ENCODE data around the gene STIM2.

The STIM2 gene

DNA sequence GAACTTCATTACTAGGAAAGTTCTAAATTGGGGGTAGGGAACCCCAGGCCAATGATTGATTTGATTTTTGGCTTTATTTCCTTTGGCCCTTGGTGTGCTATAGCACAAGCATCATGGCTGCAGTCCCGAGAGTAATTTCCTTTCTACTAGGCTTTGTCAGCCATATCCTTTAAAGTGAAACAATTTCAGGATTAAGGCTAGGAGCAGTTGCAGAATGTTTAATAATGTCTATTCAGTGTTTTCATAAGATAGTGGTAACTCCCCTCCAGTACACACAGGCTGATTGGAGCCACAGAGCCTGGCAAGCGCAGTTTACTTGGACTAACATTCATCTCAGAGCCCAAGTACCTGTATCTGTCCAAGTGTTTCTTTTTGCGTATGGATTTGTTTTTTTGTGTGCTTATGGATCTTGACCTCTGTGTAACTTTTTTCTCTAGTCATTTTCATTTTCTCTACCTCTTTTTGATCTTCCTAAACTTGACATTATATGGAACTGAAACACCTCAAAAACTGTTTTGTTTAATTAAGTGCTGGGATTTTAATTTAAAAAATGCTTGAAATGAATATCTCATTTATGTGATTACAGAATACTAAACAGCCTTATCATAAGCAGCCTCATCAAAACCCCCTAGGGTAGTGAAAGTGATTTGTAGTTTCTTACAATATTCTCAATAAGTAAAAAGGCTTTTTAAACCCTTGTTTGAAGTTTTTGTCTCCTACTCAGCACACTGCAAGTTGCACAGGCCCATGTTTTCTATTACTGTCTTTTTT is 7.5 kb downstream of the STIM2 start:
- H3K9ac ChIP-seq (ENCODE audit: low read length in 2 of 2) = no peak overlapping the region
- no peaks in the 10 kb centered on the region for H3K36me3 ChIP-seq (ENCODE audit: control insufficient read depth in 2 of 2, insufficient read depth in 2 of 2, low read length in 2 of 2)

DNA sequence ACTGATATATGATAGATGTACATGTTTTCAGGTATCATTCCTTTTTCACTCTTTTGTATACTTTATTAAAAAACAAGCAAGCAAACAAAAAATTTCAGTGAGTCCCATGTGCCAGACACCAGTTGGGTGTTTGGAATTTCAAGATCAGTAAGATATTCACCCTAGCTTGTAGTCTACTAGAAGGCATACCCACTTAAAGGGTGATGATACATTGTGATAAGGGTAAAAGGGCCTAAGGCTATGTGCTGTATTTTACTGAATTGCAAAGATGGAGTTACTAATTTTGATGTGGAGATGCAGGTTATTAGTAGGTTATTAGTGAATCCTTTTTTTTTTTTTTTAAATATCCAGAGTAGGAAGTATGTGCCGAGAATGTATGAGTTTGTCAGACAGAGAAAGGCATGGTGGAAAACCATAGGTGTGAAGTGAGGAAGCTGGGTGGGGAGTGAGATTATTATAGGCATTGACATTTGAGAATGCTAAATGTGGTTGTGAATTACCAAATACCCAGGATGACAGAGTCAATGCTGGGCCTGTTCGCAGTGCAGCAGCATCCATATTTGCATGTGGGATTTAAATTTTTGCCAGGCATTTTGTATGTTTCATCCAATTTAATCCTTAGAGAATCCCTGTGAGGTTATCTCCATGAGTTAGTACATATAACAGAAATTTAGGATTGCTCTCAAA is 10.1 kb downstream of the STIM2 start:
- Histone ChIP-seq H3K27me3 (ENCODE audit: control insufficient read depth in 1 of 2, insufficient read depth in 2 of 2, low read length in 2 of 2) (no peaks in the 10 kb centered on the region), H3K36me3 (ENCODE audit: control insufficient read depth in 2 of 2, insufficient read depth in 2 of 2, low read length in 2 of 2) (no peaks in the 10 kb centered on the region), H3K9ac (ENCODE audit: low read length in 2 of 2) (no peak overlapping the region), H3K4me1 (ENCODE audit: control insufficient read depth, insufficient read depth, low read length) (no peaks in the 10 kb centered on the region), H3K27ac (ENCODE audit: low read length) (no peak overlapping the region), H3K4me3 (ENCODE audit: low read length in 2 of 2) (no peak overlapping the region), H3K9me3 (ENCODE audit: control insufficient read depth in 2 of 2, low read length in 2 of 2) (no peaks in the 10 kb centered on the region)

More for the DNA sequence above, 7.5 kb downstream of the STIM2 start:
- no peak overlapping the region for H3K4me3 ChIP-seq (ENCODE audit: low read length in 2 of 2)
- no peaks in the 10 kb centered on the region for H3K4me1 ChIP-seq (ENCODE audit: control insufficient read depth, insufficient read depth, low read length)
- no peaks in the 10 kb centered on the region for H3K27me3 ChIP-seq (ENCODE audit: control insufficient read depth in 1 of 2, insufficient read depth in 2 of 2, low read length in 2 of 2)
- H3K27ac ChIP-seq (ENCODE audit: low read length) = no peak overlapping the region
- no peaks in the 10 kb centered on the region for H3K9me3 ChIP-seq (ENCODE audit: control insufficient read depth in 2 of 2, low read length in 2 of 2)

DNA sequence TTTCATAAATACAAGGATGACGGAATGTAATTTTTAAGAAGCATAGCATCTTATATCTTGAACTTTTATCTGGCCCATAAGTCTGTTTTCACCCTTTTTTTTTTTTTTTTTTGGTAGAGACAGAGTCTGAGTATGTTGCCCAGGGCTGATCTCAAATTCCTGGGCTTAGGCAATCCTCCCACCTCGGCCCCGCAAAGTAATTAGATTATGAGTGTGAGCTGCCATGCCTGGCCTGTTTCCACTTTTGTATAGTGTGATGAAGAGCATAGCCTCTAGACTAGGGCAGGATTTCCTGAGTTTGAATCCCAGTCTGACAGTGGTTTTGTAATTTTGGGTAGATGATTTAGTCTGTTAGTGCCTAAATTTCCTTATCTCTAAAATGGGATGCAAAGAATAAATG is 11.0 kb downstream of the STIM2 start:
- H3K27ac ChIP-seq (ENCODE audit: low read length) = no peak overlapping the region
- no peak overlapping the region for H3K9ac ChIP-seq (ENCODE audit: low read length in 2 of 2)
- no peaks in the 10 kb centered on the region for H3K27me3 ChIP-seq (ENCODE audit: control insufficient read depth in 1 of 2, insufficient read depth in 2 of 2, low read length in 2 of 2)
- H3K4me1 ChIP-seq (ENCODE audit: control insufficient read depth, insufficient read depth, low read length) = no peaks in the 10 kb centered on the region
- no peaks in the 10 kb centered on the region for H3K36me3 ChIP-seq (ENCODE audit: control insufficient read depth in 2 of 2, insufficient read depth in 2 of 2, low read length in 2 of 2)
- no peak overlapping the region for H3K4me3 ChIP-seq (ENCODE audit: low read length in 2 of 2)
- H3K9me3 ChIP-seq (ENCODE audit: control insufficient read depth in 2 of 2, low read length in 2 of 2) = no peaks in the 10 kb centered on the region

DNA sequence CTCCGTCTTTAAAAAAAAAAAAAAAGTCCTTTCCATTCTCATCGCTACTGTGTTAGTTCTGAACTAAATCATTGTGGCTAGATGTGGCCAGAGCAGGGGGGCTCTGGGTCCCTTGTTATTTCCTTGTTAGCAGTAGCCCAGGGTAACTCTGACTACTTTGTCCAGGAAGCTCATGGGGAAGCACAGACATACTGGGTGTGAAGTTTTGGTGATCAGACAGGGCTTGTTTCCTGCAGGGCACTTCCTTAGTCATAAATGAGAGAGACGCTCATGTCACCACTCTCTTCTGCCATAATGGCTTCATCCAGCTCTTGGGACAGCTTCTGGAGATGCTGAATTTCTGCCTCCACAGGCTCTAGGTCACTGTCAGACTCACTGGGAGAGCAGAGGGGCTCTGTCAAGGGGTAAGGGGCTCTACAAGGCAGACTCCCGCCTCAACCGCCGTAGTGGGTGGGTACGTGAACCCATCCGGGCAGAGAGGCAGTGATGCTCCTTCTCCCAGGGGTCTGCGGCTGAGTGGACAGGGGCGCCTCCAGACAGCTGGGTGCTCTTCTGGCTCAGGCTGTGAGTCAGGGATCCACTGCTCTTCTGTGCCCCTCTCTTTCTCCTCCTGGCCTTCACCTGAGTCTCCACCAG is 12.9 kb downstream of the STIM2 start:
- H3K4me3 ChIP-seq (ENCODE audit: low read length in 2 of 2) = no peak overlapping the region
- no peak overlapping the region for H3K9ac ChIP-seq (ENCODE audit: low read length in 2 of 2)
- no peaks in the 10 kb centered on the region for H3K27me3 ChIP-seq (ENCODE audit: control insufficient read depth in 1 of 2, insufficient read depth in 2 of 2, low read length in 2 of 2)
- no peaks in the 10 kb centered on the region for H3K9me3 ChIP-seq (ENCODE audit: control insufficient read depth in 2 of 2, low read length in 2 of 2)
- H3K27ac ChIP-seq (ENCODE audit: low read length) = no peak overlapping the region
- no peaks in the 10 kb centered on the region for H3K36me3 ChIP-seq (ENCODE audit: control insufficient read depth in 2 of 2, insufficient read depth in 2 of 2, low read length in 2 of 2)
- no peaks in the 10 kb centered on the region for H3K4me1 ChIP-seq (ENCODE audit: control insufficient read depth, insufficient read depth, low read length)

DNA sequence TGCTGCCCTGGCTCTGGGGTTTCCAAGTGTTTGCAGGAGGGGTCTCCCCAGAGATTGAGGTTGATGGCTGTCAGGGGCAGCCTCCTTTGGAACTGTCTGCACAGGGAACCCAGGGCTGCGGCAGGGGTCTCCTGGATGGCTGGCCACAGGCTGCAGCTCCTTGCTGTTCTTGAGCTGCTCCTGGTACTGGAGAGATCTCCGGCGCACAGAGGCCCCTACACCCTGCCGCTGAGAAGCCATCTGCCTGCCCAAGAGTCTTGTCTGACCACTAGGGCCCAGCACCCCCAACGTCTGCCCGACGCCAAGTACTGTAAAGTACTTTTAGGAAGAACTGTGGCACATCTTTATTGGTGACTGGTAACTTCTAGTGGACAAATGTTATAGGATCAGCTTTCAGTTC is 13.5 kb downstream of the STIM2 start:
- no peak overlapping the region for H3K27ac ChIP-seq (ENCODE audit: low read length)
- H3K36me3 ChIP-seq (ENCODE audit: control insufficient read depth in 2 of 2, insufficient read depth in 2 of 2, low read length in 2 of 2) = no peaks in the 10 kb centered on the region
- no peaks in the 10 kb centered on the region for H3K27me3 ChIP-seq (ENCODE audit: control insufficient read depth in 1 of 2, insufficient read depth in 2 of 2, low read length in 2 of 2)
- no peak overlapping the region for H3K4me3 ChIP-seq (ENCODE audit: low read length in 2 of 2)
- no peak overlapping the region for H3K9ac ChIP-seq (ENCODE audit: low read length in 2 of 2)
- no peaks in the 10 kb centered on the region for H3K9me3 ChIP-seq (ENCODE audit: control insufficient read depth in 2 of 2, low read length in 2 of 2)
- H3K4me1 ChIP-seq (ENCODE audit: control insufficient read depth, insufficient read depth, low read length) = no peaks in the 10 kb centered on the region

DNA sequence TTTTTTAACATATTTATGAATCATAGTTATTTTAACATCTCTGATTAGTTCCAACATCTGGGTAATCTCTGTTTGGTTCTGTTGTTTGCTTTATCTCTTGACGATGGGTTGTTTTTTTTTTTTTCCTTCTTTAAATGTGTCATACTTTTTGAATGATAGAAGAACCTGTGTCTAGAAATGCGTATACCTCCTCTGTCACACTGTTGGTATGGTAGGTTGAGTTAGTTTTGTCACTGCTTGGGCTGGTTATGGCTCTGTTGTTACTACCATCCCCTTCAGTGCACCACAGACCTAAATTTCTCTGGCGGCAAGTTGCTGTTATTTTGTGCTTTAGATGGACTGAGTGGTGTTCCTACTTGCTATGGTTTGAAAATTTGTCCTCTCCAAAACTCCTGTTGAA is 16.8 kb downstream of the STIM2 start:
- no peaks in the 10 kb centered on the region for H3K9me3 ChIP-seq (ENCODE audit: control insufficient read depth in 2 of 2, low read length in 2 of 2)
- H3K4me3 ChIP-seq (ENCODE audit: low read length in 2 of 2) = no peak overlapping the region
- no peaks in the 10 kb centered on the region for H3K27me3 ChIP-seq (ENCODE audit: control insufficient read depth in 1 of 2, insufficient read depth in 2 of 2, low read length in 2 of 2)
- H3K4me1 ChIP-seq (ENCODE audit: control insufficient read depth, insufficient read depth, low read length) = no peaks in the 10 kb centered on the region
- no peak overlapping the region for H3K27ac ChIP-seq (ENCODE audit: low read length)
- H3K9ac ChIP-seq (ENCODE audit: low read length in 2 of 2) = no peak overlapping the region
- H3K36me3 ChIP-seq (ENCODE audit: control insufficient read depth in 2 of 2, insufficient read depth in 2 of 2, low read length in 2 of 2) = no peaks in the 10 kb centered on the region

DNA sequence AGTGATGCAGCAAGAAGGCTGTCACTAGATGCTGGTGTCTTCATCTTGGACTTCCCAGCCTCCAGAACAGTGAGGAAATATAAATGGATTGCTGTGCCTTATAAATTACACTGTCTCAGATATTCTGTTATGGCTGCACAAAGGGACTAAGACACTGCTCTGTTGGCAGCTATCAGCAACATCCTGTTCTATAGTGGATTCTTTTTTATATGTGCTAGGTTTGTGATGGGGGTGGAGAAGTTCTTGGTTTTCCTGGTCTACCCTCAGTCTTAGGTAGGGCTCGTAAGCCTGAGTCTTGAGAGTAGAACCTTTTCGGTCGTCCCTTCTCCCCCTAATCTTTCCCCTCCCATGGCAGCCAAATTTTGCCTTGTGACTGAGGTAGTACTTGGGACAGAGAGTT is 17.3 kb downstream of the STIM2 start:
- no peaks in the 10 kb centered on the region for H3K36me3 ChIP-seq (ENCODE audit: control insufficient read depth in 2 of 2, insufficient read depth in 2 of 2, low read length in 2 of 2)
- no peak overlapping the region for H3K27ac ChIP-seq (ENCODE audit: low read length)
- no peaks in the 10 kb centered on the region for H3K27me3 ChIP-seq (ENCODE audit: control insufficient read depth in 1 of 2, insufficient read depth in 2 of 2, low read length in 2 of 2)
- H3K4me3 ChIP-seq (ENCODE audit: low read length in 2 of 2) = no peak overlapping the region
- H3K4me1 ChIP-seq (ENCODE audit: control insufficient read depth, insufficient read depth, low read length) = no peaks in the 10 kb centered on the region
- H3K9me3 ChIP-seq (ENCODE audit: control insufficient read depth in 2 of 2, low read length in 2 of 2) = no peaks in the 10 kb centered on the region
- no peak overlapping the region for H3K9ac ChIP-seq (ENCODE audit: low read length in 2 of 2)

DNA sequence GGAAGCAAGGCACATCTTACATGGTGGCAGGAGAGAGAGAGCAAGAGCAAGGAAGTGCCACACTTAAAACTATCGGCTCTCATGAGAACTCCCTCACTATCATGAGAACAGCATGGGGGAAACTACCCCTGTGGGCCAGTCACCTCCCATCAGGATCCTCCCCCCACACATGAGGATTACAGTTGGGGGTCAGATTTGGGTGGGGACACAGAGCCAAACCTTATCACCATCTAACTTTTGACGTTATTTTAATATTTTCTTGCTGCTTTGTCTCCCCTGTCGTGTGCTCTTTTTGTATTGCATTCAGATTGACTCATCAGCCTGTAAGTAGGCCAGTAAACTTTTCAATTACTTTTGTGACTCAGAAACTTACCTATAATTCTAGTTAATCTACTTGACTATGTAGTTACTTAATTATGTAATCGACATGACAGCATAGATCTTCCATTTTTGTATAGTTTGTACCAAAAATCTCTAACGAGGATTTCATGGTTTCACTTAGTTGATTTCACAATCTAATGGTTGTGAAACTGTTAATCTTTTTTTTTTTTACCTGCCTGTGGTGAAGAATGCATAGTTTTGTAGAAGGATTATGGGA is 18.3 kb downstream of the STIM2 start:
- no peak overlapping the region for H3K9ac ChIP-seq (ENCODE audit: low read length in 2 of 2)
- no peak overlapping the region for H3K27ac ChIP-seq (ENCODE audit: low read length)
- no peaks in the 10 kb centered on the region for H3K27me3 ChIP-seq (ENCODE audit: control insufficient read depth in 1 of 2, insufficient read depth in 2 of 2, low read length in 2 of 2)
- no peak overlapping the region for H3K4me3 ChIP-seq (ENCODE audit: low read length in 2 of 2)
- no peaks in the 10 kb centered on the region for H3K36me3 ChIP-seq (ENCODE audit: control insufficient read depth in 2 of 2, insufficient read depth in 2 of 2, low read length in 2 of 2)
- H3K4me1 ChIP-seq (ENCODE audit: control insufficient read depth, insufficient read depth, low read length) = no peaks in the 10 kb centered on the region
- H3K9me3 ChIP-seq (ENCODE audit: control insufficient read depth in 2 of 2, low read length in 2 of 2) = no peaks in the 10 kb centered on the region

DNA sequence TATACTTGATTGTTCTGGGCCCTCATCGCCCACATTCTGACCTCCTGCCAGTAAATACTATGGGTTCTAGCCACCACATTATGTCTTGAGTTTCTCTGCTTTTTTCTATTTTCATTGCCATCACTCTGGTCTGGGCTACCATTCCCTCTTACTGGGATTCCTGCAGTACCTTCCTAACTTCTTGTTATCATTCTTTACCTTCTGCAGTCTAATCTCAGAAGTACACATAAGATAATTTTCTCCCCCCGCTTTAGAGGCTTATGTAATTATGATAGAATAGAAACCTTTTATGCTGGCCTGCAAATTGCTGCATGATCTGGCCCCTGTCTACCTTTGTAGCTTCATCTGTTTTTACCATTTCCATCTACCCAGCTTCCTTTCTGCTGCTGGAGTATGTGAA is 19.2 kb downstream of the STIM2 start:
- Histone ChIP-seq H3K9me3 (ENCODE audit: control insufficient read depth in 2 of 2, low read length in 2 of 2) (no peaks in the 10 kb centered on the region), H3K27me3 (ENCODE audit: control insufficient read depth in 1 of 2, insufficient read depth in 2 of 2, low read length in 2 of 2) (no peaks in the 10 kb centered on the region), H3K27ac (ENCODE audit: low read length) (no peak overlapping the region), H3K36me3 (ENCODE audit: control insufficient read depth in 2 of 2, insufficient read depth in 2 of 2, low read length in 2 of 2) (no peaks in the 10 kb centered on the region), H3K9ac (ENCODE audit: low read length in 2 of 2) (no peak overlapping the region), H3K4me3 (ENCODE audit: low read length in 2 of 2) (no peak overlapping the region), H3K4me1 (ENCODE audit: control insufficient read depth, insufficient read depth, low read length) (no peaks in the 10 kb centered on the region)

DNA sequence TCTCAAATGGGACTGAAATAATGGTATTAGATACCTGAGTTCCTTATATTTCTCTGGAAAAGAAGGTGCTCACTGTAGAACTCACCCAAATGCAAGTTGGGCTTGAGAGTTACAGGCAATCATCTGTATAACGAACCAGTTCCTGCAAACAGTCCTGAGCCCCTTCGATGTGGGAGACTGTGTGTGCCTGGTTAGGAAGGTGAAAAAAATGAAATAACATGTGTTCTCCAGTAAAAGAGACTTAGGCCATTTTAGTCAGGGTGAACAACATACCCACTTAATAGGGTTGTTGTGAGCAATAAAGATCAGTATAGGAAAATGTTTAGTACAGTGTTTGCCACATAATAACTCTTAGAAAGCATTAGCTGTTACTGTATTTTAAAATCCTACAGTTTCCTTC is 23.4 kb downstream of the STIM2 start:
- H3K27ac ChIP-seq (ENCODE audit: low read length) = no peak overlapping the region
- no peaks in the 10 kb centered on the region for H3K4me1 ChIP-seq (ENCODE audit: control insufficient read depth, insufficient read depth, low read length)
- H3K36me3 ChIP-seq (ENCODE audit: control insufficient read depth in 2 of 2, insufficient read depth in 2 of 2, low read length in 2 of 2) = no peaks in the 10 kb centered on the region
- H3K9me3 ChIP-seq (ENCODE audit: control insufficient read depth in 2 of 2, low read length in 2 of 2) = no peaks in the 10 kb centered on the region
- no peak overlapping the region for H3K4me3 ChIP-seq (ENCODE audit: low read length in 2 of 2)
- H3K27me3 ChIP-seq (ENCODE audit: control insufficient read depth in 1 of 2, insufficient read depth in 2 of 2, low read length in 2 of 2) = no peaks in the 10 kb centered on the region
- no peak overlapping the region for H3K9ac ChIP-seq (ENCODE audit: low read length in 2 of 2)

Data from stomach smooth muscle (tissue), 2 donors.